ENCODE measurements around the gene PNLIPRP1. TPM values are rescaled to one million over a fixed set of nuclear protein-coding genes. Genes with fewer than 3 reads are reported as not detected.

PNLIPRP1 gene
- total RNA-seq = not detected in 2 replicates

GRCh38 chr10:116590590-116591444, at the start of gene PNLIPRP1:
Gene PNLIPRP1, plus strand, starts transcription at chr10:116590959. Its CDS starts 171 bp downstream, at chr10:116591130.

GRCh38 chr10:116545756-116546155, 45.0 kb upstream of the PNLIPRP1 start, which contains the start of gene PNLIP:
Gene PNLIP, plus strand, starts transcription at chr10:116545931. Its CDS starts 162 bp downstream, at chr10:116546093.

GRCh38 chr10:116620423-116621400, 30.0 kb downstream of the PNLIPRP1 start, which contains the start of gene PNLIPRP2:
Gene PNLIPRP2, plus strand, starts transcription at chr10:116620953.

Other genes starting within 250 kb of the PNLIPRP1 start
- under 0.01 TPM in 1 of 2 replicates, not detected in the other for gene PNLIPRP3, start 163.1 kb upstream of the PNLIPRP1 start, total RNA-seq
- gene PNLIP, start 45.0 kb upstream of the PNLIPRP1 start, total RNA-seq = not detected in 2 replicates
- not detected in 2 replicates for gene PNLIPRP2, start 30.0 kb downstream of the PNLIPRP1 start, total RNA-seq
- 1.4 and 7.1 TPM in 2 replicates for gene HSPA12A, start 151.6 kb downstream of the PNLIPRP1 start, total RNA-seq